Uterus (tissue), 4 donors: ENCODE data around the gene KYNU. TPM values are rescaled to one million over a fixed set of nuclear protein-coding genes. Genes with fewer than 3 reads are reported as not detected.
A peak's percentile ranks its signal among the peaks of the same experiment; 100 is the strongest.

Experiments
- DNase-seq, 2 donors: peaks; one replicate each; pipeline ENCODE4 v3.0.0-alpha.2; 2019 to 2020
- H3K27ac ChIP-seq, 2 donors: fragments of 200-600 bp; sonication (generic); 1 replicate in 1 of 2; 2 replicates in 1 of 2; pipeline ENCODE4 v1.5.1; 2016 to 2018
- H3K27me3 ChIP-seq, 2 donors: fragments of 200-600 bp; sonication (generic); one replicate each; pipeline ENCODE4 v1.5.1; 2018 to 2019; ENCODE audit warnings: control low read depth in 1 of 2
- H3K36me3 ChIP-seq, 2 donors: fragments of 200-600 bp; sonication (generic); one replicate each; pipeline ENCODE4 v1.5.1; 2019; ENCODE audit warnings: control low read depth in 1 of 2
- H3K4me1 ChIP-seq, 2 donors: fragments of 200-600 bp; sonication (generic); one replicate each; pipeline ENCODE4 v1.5.1; 2018 to 2019; ENCODE audit warnings: control low read depth in 1 of 2
- H3K4me3 ChIP-seq, 2 donors: fragments of 200-600 bp; sonication (generic); 1 replicate in 1 of 2; 2 replicates in 1 of 2; pipeline ENCODE4 v1.5.1; 2018 to 2019; ENCODE audit warnings: mild to moderate bottlenecking in 1 of 2
- H3K9me3 ChIP-seq, 2 donors: fragments of 200-600 bp; sonication (generic); one replicate each; pipeline ENCODE4 v1.5.1; 2019; ENCODE audit warnings: control low read depth in 1 of 2
- CTCF ChIP-seq, 4 experiments: fragments of 200-600 bp in 2 of 4; fragments of 450-650 bp in 2 of 4; sonication (generic) in 2 of 4; IDR thresholded peaks; one replicate each; pipeline ENCODE4 v1.5.1; 2016 to 2019; ENCODE audit warnings: antibody characterized with exemption in 4 of 4, mild to moderate bottlenecking in 2 of 4, moderate library complexity in 1 of 4
- POLR2A ChIP-seq, 2 donors: fragments of 450-650 bp; IDR thresholded peaks; one replicate each; pipeline ENCODE4 v1.6.1; 2016; ENCODE audit warnings: antibody characterized with exemption in 2 of 2, mild to moderate bottlenecking in 1 of 2, moderate library complexity in 1 of 2
- intact Hi-C: fragments of 100-400 bp; cut with DNase I; formaldehyde crosslinking; loops from one replicate; pipeline ENCODE4 v1.15.1; 2023; ENCODE audit warnings: low total_unique reads
- total RNA-seq, 4 donors: library from RNA; depleted of rRNA in 3 of 4; stranded (reverse); fragments of >200 nt in 3 of 4; gene quantifications; one replicate each; pipeline versions ENCODE4 v1.1.0 to v1.2.4, GENCODE V29; 2014 to 2023
- donor health status: DM: yes; HTN: yes; CAD: no.

Gene KYNU
- total RNA-seq, 4 donors from 2014 or later: 1.9 to 5.3 (median 2.1) TPM; not detected in 1

- no peak for DNase-seq
- no peaks in the 10 kb centered on the region for H3K36me3 ChIP-seq
- H3K9me3 ChIP-seq: no peaks in the 10 kb centered on the region
- intact Hi-C loops: no loop called here
- no peaks in the 10 kb centered on the region for H3K27me3 ChIP-seq
- TF ChIP-seq POLR2A (IDR thresholded peaks at IDR 0.05): no peak
- TF ChIP-seq CTCF (IDR thresholded peaks at IDR 0.05): no peak
- no peak overlapping the region for H3K4me3 ChIP-seq
- no peak overlapping the region for H3K27ac ChIP-seq
- H3K4me1 ChIP-seq: no peaks in the 10 kb centered on the region
These were observed 6.9 kb upstream of the KYNU start for GRCh38 chr2:142870526-142870925.

- TF ChIP-seq POLR2A (IDR thresholded peaks at IDR 0.05) (no peak), CTCF (IDR thresholded peaks at IDR 0.05) (no peak)
- Histone ChIP-seq H3K4me3 (no peak overlapping the region), H3K27ac (no peak overlapping the region), H3K36me3 (no peaks in the 10 kb centered on the region), H3K4me1 (no peaks in the 10 kb centered on the region), H3K9me3 (no peaks in the 10 kb centered on the region), H3K27me3 (no peaks in the 10 kb centered on the region)
- no peak for DNase-seq
- intact Hi-C loops: no loop called here
These were observed 6.1 kb upstream of the KYNU start for GRCh38 chr2:142871396-142871795.

DNA sequence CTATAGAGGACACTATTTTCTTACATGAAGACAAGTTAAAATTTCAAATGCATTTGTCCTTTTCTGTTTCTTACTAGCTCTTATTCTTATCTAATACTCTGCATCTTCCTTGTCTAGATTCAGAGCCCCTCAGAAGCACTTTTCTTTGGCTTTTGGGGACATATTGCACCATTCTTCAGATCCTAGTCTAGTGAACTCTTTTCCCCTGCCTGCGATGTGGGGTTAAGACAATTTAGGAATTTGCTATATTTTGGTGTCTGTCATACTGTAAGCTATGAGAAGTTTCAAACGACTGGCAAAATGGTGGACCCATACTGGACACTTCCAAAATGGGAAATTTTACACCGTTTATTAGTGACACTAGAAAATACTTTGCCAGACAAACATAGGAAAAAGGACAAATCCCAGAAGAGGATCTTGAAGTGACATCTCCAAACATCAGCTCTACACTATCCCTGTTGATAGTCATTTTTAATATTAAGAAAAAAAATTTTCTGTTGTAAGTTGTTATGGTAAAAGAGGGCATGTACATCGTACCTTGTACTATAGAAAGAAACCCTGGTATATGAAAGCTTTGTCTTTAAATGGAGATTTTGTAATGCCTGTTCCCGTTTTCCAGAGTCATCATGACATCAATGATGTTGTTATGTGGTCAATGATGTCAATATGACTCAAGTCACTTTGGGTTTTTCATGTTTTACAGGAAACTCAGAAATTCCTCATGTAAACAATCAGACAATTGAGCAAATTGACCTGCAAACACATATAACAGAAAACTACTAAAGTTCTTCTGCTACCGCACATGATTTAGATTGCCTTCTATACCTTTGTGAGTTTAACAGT is 4.4 kb upstream of the KYNU start:
- Histone ChIP-seq H3K27ac (no peak overlapping the region), H3K27me3 (no peaks in the 10 kb centered on the region), H3K9me3 (no peaks in the 10 kb centered on the region), H3K4me3 (no peak overlapping the region), H3K36me3 (no peaks in the 10 kb centered on the region), H3K4me1 (no peaks in the 10 kb centered on the region)
- TF ChIP-seq POLR2A (IDR thresholded peaks at IDR 0.05) (no peak), CTCF (IDR thresholded peaks at IDR 0.05) (no peak)
- intact Hi-C loops: no loop called here
- no peak for DNase-seq

DNA sequence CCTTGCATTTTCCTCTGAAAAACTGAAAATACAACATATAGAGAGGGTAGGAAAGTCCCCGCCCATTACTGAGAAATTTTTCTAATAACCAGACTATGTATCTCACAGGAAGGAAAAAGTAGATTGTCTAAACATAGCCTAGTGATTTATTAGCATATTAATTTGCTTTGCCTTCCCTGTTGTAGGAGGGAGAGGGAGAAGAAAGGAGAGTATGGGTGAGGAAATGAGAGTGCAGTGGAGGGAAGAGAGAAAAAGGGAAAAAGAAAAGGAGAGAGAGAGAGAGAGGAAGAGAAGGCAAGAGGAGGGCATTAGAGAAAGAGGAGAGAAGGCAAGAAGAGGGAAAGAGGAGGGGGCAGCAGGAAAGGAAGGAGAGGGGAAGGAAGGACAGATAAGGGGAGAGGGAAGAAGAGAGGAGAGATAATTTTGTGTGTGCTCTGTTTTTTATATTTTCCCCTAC is 3.6 kb upstream of the KYNU start:
- no peaks in the 10 kb centered on the region for H3K36me3 ChIP-seq
- no peaks in the 10 kb centered on the region for H3K27me3 ChIP-seq
- no peak for DNase-seq
- TF ChIP-seq CTCF (IDR thresholded peaks at IDR 0.05): no peak
- TF ChIP-seq POLR2A (IDR thresholded peaks at IDR 0.05): no peak
- H3K9me3 ChIP-seq: no peaks in the 10 kb centered on the region
- H3K27ac ChIP-seq: no peak overlapping the region
- no peak overlapping the region for H3K4me3 ChIP-seq
- H3K4me1 ChIP-seq: no peaks in the 10 kb centered on the region
- intact Hi-C loops: no loop called here

DNA sequence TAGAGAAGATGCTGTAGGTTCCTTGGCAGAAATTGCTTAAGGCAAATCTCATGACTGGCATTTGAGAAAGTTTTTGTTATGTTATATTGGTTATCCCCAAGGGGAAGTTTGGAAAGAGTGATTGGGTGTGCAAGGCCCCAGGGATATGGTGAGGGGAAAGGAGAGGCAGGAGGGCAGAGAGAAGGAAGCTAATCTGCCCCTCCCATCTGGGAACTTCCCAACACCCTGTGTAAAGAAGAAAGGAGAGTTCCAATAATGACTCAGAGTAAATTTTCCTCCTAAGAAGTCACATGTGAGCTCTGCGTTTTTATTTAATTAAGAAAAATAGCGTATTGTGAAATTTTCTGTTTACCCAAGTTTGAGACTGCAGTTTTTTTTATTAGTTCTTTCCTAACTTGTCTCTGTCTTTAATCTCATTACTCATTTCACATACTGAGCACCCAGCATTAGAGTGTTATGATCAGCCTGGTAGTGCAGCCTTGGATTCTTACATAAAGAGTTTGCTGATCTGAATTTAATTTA is 3.1 kb upstream of the KYNU start:
- H3K27ac ChIP-seq: no peak overlapping the region
- H3K27me3 ChIP-seq: no peaks in the 10 kb centered on the region
- H3K36me3 ChIP-seq: no peaks in the 10 kb centered on the region
- TF ChIP-seq POLR2A (IDR thresholded peaks at IDR 0.05): no peak
- TF ChIP-seq CTCF (IDR thresholded peaks at IDR 0.05): no peak
- intact Hi-C loops: no loop called here
- DNase-seq: peak in 1 of 2 donors; percentile 23
- no peaks in the 10 kb centered on the region for H3K9me3 ChIP-seq
- H3K4me3 ChIP-seq: no peak overlapping the region
- no peaks in the 10 kb centered on the region for H3K4me1 ChIP-seq
